ENCODE results near the gene GALNT3.

The GALNT3 gene

DNA sequence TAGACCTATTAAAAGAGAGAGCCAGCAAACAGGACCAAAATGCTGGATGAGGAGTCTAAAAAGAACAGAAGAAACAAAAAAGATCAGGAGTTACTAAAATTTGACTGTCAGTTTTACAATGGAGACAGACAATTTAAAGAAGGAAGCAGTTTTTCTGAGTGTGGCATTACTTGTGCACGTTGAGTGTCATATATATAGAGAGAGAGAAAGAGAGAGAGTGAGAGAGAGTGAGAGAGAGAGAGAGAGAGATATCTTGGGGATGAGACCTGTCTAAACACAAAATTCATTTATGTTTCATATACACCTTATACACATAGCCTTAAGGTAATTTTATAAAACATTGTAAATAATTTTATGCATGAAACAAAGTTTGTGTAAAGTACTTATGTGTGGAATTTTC is 2.1 kb upstream of the GALNT3 start:
- no peak for DNase-seq (ENCODE audit: low read depth, low spot score)

GRCh38 chr2:165795011-165795410 is 964 bp upstream of the GALNT3 start:
- DNase-seq (ENCODE audit: low read depth, low spot score), result no peak

- no peak for DNase-seq (ENCODE audit: low read depth, low spot score)
Observed at GRCh38 chr2:165794536-165794928, 485 bp upstream of the GALNT3 start.

- no peak for DNase-seq (ENCODE audit: low read depth, low spot score)
Observed at GRCh38 chr2:165793161-165793778, 777 bp downstream of the GALNT3 start.

DNA sequence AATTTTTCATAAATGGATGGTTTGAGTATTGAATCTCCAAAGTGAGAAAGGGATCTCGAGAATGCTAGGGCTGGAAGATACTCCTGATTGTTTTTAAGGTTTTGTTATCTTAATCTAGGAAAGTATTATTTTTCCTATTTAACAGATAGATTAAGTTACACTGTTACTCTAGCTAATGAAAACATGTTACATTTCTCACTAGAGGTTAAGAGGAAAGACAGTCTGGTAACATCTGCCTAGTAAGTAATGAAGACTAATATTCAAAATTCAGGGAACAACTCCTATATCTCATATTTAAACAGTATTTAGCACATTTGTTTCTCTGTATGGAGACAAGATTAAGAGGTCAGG is 2.0 kb downstream of the GALNT3 start:
- DNase-seq (ENCODE audit: low read depth, low spot score), result no peak

DNA sequence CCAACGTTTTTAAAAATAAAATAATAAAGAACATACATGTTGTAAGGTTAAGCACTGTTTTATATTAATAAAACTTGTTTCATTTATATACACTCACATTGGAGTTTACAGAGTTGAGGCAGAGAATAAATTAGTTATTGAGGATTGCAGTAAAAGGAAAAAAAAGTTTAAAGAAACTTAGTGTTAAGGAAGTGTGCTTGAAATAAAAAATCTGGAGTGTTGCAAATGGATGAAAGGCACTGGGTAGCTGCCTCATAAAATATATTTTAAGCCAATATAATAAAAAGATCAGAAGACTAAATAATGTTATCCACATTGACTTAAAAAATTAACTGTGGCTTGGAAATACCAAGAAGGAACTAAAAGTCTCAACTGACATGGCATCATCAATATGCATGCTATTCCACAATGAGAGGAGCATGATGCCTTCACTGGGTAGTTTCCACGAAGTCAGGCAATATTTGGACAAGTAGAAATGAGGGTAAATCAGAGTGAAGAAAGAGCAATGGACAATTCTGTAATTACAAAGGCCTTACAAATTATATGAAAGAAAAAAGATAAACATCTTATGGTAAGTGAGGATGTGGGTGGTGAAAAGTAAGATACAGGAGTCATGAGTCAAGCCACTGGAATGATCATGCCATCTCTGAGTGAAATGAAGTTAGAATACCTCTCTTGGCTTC is 2.5 kb downstream of the GALNT3 start:
- DNase-seq (ENCODE audit: low read depth, low spot score), result no peak

DNA sequence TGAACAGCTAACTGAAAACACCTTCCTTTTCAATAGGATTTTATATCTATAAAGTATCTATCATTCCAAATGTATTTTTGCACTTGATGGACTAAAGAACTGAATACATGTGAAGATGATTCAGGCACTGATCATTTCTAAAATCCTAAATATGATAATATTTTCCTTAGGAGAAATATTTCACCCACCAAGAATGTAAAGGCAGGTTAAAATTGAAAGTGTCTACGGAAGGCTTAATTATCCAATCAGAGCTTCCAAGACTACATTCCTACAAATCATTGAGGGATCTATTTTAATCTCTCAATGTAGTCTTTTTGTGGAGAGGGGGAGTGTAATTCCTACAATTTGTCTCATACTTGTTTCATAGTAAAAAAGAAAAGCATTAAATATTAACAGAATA is 3.6 kb downstream of the GALNT3 start:
- DNase-seq (ENCODE audit: low read depth, low spot score), result no peak

GRCh38 chr2:165787334-165787733 is 6.7 kb downstream of the GALNT3 start:
- DNase-seq (ENCODE audit: low read depth, low spot score), result no peak

DNA sequence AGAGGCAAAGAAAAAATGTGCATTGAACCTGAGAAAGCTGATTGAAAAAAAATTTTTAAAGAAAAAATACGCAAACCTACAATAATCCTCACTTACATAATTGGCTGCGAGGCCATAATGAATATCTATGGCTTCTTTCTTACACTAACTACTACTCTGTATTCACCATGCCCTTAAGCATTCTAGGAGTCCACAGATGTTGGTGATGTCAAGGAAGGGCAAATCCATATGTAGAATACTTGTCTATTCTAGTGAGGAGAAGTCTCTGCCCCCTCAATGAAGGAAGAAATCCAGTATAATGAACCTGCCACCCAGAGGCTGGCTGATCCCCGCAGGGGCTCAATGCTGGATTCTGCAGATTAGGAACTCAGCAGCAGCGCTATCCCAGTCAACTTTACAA is 14.3 kb downstream of the GALNT3 start:
- no peak for DNase-seq (ENCODE audit: low read depth, low spot score)

DNA sequence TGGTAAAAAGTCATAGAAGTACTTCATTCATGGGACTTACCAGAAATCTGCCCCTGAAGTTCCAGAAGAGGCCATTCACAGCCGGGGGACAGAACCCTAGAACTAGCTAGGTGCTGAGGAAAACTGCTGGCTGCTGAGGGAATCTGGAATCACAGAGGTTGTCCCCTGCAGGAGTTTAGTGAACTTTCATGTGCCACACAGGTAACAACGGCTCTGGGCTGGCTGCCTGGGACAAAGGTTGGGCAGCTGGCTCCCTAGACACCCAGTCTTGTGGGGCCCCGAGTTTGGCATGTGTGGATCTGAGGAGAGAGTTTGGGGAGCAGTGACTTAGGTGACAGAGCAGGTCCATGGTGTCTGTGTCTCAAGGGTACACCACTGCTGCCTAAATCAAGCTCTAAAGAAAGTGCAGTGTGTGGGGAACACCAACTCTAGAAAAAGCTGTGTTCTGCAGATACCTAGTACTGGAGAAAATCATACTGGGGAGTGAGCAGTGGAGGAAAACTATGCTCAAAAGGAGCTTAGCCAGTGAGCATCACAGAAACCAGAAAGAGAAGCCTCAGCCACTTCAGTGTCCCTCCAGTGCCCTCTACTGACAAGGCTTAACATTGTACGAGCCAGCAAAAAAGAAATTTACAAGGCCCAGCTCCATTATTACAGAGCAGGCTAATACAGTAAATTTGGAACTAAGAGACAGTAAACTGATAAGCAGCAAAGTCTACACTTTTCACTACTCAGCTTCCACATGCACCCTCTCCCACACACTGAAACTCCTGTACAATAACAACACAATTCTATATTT is 15.2 kb downstream of the GALNT3 start:
- DNase-seq (ENCODE audit: low read depth, low spot score), result no peak

DNA sequence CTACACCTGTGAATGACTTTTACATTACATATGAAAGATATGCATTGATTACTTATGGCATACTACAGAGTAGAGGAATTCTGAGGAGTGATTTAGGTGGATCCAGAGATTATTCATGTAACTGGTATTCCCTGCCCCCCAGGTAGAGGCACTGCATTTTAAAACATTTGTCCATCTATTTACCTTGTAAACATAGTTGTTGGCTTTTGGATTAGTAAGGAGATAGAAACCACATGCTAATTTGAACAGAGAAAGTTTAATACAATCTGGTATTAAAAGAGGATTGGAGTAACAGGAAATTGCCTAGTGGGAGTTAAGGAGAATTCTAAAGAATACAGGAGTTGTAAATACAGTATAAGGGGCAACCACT is 15.9 kb downstream of the GALNT3 start:
- DNase-seq (ENCODE audit: low read depth, low spot score), result no peak

- DNase-seq (ENCODE audit: low read depth, low spot score), result no peak
Observed at GRCh38 chr2:165777522-165778186, 16.4 kb downstream of the GALNT3 start.

DNA sequence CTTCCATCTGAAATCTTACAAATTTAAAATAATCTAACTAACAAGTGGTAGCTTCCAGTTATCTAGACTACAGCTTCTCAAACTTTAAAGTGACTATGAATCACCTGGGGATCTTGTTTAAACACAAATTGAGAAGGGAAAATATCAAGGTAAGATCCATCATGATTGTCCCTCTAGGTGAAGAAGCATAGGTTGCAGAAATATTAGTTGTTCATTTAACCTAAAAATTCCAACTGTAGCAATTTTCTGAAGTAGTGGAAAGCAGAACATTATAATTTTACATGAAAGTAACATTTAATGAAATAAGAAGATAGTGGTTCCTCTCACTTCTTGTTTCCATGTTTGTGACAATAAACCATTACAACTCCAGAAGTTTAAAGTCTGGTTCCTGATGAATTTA is 17.3 kb downstream of the GALNT3 start:
- no peak for DNase-seq (ENCODE audit: low read depth, low spot score)

DNA sequence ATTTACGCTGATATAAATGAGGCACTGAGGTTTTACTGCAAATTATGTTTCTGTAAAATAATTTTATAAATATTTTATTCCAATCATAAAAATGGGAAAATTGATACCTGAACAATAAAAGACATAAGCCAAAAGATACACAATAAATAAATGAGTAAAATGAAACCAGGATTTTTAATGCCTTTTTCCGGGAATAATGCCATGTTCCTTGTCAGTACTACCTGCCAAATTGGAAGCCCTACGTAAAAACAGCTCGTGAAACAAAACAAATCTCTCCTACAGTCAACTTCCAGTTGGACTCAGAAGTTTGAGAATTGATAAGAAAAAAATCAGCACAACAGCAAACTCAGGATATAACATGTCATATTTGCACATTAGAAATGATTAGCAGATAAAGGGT is 18.0 kb downstream of the GALNT3 start:
- DNase-seq (ENCODE audit: low read depth, low spot score), result no peak

DNA sequence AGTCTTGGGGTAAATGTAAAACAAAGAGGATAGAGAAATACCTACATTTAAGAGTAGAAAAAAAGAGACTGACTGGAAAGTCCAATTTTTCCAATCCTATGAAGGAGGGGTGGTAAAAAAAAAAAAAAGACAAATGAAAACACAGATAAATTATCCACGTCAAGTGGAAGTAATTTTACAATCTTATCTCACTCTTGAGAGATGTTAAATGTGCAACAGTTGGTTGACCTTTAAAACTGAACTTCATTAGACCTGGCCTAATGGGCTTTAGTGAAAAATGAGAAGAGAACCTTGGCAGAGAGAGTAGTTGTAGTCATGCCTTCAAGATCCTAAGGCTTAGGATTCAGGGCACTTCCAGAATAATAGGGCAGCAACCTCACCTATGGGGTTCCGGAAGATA is 20.4 kb downstream of the GALNT3 start:
- no peak for DNase-seq (ENCODE audit: low read depth, low spot score)

DNA sequence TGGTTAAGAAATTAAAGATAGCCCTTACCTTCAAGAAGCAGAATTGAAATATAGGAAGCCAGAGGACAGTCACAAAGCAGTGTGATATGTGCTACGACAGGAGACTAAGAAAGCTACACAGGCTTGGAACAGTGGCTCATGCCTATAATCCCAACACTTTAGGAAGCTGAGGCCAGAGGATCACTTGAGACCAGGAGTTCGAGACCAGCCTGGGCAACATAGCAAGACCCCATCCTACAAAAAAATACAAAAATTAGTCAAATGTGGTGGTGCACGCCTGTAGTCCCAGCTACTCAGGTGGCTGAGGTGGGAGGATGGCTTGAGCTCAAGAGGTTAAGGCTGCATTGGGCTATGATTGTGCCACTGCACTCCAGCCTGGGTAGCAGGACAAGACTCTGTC is 21.9 kb downstream of the GALNT3 start:
- no peak for DNase-seq (ENCODE audit: low read depth, low spot score)

- DNase-seq (ENCODE audit: low read depth, low spot score), result no peak
Observed at GRCh38 chr2:165766326-165766927, 27.6 kb downstream of the GALNT3 start.

DNA sequence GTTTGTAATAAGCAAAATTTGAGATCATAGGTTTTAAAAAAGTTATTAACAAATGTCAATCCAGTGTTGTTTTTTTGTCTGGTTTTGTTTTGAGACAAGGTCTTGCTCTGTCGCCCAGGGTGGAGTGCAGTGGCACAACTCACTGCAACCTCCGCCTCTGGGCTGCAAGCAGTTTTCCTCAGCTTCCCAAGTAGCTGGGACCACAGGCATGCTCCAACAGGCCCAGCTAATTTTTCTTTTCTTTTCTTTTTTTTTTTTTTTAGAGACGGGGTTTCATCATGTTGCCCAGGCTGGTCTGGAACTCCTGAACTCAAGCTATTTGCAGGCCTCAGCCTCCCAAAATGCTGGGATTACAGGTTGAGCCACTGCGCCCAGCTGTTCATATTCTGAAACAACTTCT is 31.3 kb downstream of the GALNT3 start:
- DNase-seq (ENCODE audit: low read depth, low spot score), result no peak

DNA sequence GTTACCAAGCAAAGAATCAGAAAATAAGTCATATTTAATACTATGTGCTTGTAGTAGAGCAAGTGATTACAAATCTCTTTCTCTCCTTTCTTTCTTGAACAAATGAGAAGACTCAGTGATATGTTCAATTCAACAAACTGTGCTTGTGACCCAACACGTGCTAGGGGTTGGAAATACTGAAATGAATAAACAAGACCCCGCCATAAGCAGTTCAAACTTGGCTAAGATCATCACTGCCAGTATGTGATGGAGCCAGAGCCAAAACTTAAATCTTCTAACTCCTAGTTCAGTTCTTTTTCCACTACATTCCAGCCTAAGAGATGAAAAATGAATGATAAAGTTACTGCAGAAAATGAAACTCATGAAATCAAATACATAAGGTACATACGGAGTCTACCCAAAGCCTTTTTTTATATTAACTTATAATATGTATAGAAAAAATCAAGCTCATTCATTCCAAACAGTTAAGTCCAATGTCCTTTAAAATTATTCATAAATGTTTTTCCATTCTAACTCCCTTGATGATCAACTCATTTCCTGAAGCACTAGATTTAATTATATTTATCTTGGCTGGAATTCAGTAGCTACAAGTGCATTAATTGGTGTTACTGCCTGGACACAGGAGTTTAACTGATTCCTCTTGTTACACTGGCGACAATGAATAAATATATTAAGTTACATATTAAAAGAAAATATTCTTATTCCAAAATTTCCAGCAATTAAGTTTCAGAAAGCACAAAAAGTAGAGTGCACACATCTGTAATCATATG is 36.0 kb downstream of the GALNT3 start:
- no peak for DNase-seq (ENCODE audit: low read depth, low spot score)

GRCh38 chr2:165746501-165746900 is 47.5 kb downstream of the GALNT3 start:
- no peak for DNase-seq (ENCODE audit: low read depth, low spot score)

- DNase-seq (ENCODE audit: low read depth, low spot score), result no peak
Observed at GRCh38 chr2:165745916-165746315, 48.1 kb downstream of the GALNT3 start.

Data from activated CD4-positive, CD25-positive, alpha-beta regulatory T cell treated with anti-CD3 and anti-CD28 coated beads, Interleukin-2, amount 50 U/mL, for 16 hours (primary cell).